ENCODE measurements around the gene ZNF366. TPM values are rescaled to one million over a fixed set of nuclear protein-coding genes. Genes with fewer than 3 reads are reported as not detected.

The ZNF366 gene
- total RNA-seq, 1 experiment from 2014 or later = not detected

DNA sequence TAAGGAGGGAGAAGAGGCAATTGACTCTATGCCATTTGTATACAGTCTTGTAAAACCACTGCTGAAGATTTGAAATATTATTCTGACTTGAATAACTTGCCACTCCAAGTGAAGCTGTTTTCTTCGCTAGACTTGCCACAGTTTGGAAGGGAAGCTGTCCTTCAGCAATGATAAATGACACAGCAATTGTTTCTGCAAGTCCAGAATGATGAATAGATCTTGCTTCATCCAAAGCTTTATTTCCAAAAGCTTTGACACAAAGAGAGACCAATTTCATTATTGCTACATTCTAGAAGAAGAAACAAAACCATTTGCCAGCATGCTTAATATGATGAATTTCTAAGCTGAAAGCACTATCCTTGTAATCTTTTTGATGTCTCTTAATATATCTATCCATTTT lies 73.7 kb downstream of the ZNF366 start (continued):
- TF ChIP-seq, protein P1, sequence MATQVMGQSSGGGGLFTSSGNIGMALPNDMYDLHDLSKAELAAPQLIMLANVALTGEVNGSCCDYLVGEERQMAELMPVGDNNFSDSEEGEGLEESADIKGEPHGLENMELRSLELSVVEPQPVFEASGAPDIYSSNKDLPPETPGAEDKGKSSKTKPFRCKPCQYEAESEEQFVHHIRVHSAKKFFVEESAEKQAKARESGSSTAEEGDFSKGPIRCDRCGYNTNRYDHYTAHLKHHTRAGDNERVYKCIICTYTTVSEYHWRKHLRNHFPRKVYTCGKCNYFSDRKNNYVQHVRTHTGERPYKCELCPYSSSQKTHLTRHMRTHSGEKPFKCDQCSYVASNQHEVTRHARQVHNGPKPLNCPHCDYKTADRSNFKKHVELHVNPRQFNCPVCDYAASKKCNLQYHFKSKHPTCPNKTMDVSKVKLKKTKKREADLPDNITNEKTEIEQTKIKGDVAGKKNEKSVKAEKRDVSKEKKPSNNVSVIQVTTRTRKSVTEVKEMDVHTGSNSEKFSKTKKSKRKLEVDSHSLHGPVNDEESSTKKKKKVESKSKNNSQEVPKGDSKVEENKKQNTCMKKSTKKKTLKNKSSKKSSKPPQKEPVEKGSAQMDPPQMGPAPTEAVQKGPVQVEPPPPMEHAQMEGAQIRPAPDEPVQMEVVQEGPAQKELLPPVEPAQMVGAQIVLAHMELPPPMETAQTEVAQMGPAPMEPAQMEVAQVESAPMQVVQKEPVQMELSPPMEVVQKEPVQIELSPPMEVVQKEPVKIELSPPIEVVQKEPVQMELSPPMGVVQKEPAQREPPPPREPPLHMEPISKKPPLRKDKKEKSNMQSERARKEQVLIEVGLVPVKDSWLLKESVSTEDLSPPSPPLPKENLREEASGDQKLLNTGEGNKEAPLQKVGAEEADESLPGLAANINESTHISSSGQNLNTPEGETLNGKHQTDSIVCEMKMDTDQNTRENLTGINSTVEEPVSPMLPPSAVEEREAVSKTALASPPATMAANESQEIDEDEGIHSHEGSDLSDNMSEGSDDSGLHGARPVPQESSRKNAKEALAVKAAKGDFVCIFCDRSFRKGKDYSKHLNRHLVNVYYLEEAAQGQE (IDR thresholded peaks at IDR 0.05; ENCODE audit: low read depth) = no peak
- no peak for TF ChIP-seq POLR2A (IDR thresholded peaks at IDR 0.05; ENCODE audit: borderline replicate concordance, extremely low read depth, insufficient read depth, insufficient read length)
- TF ChIP-seq FOSL1 (IDR thresholded peaks at IDR 0.05; ENCODE audit: low read depth) = no peak
- no peak for TF ChIP-seq CEBPB (IDR thresholded peaks at IDR 0.05; ENCODE audit: low read depth)
- no peak for TF ChIP-seq EZH2 (IDR thresholded peaks at IDR 0.05)
- TF ChIP-seq ZFX (IDR thresholded peaks at IDR 0.05) = no peak
- TF ChIP-seq, protein P2, sequence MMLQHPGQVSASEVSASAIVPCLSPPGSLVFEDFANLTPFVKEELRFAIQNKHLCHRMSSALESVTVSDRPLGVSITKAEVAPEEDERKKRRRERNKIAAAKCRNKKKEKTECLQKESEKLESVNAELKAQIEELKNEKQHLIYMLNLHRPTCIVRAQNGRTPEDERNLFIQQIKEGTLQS (IDR thresholded peaks at IDR 0.05) = no peak

DNA sequence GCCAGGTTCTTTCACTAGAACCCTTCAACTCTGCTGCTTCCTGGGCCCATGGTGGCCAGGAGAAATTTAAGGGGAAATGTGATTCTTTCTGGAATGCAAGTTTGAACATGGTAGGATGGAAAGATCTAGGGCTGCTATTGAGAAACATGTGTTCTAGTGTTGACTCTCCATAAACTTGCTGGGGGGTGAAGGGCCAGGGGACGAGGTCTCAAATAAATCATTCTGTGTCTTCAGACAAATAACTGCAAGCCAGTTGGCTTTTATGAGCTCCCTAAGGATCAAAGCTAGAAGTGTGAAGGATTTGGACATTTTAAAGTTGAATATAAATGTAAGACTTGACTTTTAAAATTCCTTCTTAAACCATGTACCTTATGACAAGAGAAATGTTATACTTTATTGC lies 78.5 kb downstream of the ZNF366 start:
- Histone ChIP-seq H3K4me1 (ENCODE audit: control insufficient read depth in 1 of 2, insufficient read depth in 2 of 2, low read length in 2 of 2) (no peaks in the 10 kb centered on the region), H3K79me2 (ENCODE audit: insufficient read depth, low read length) (no peaks in the 10 kb centered on the region), H3K36me3 (ENCODE audit: control insufficient read depth in 1 of 2, insufficient read depth in 2 of 2, low read length in 2 of 2) (no peaks in the 10 kb centered on the region), H3K9me3 (ENCODE audit: control insufficient read depth in 1 of 2, insufficient read depth in 1 of 2, low read depth in 1 of 2, low read length in 2 of 2) (no peaks in the 10 kb centered on the region), H2AFZ (ENCODE audit: low read depth, low read length, poor library complexity, severe bottlenecking) (no peak overlapping the region), H3K9ac (ENCODE audit: low read length) (no peak overlapping the region), H3K4me2 (ENCODE audit: low read length) (no peak overlapping the region), H3K9me2 (ENCODE audit: insufficient read depth) (no peaks in the 10 kb centered on the region), H3K27me3 (ENCODE audit: insufficient read depth, low read length) (0 out of 2 replicates have a peak, but pooled peaks cover 5% of the 10 kb centered on the region), H3K4me3 (replicated peaks in 1 of 2; ENCODE audit: low read depth in 1 of 2, low read length in 2 of 2) (no peak overlapping the region), H3K27ac (ENCODE audit: low read depth, low read length) (no peak overlapping the region), H4K20me1 (ENCODE audit: insufficient read depth) (no peaks in the 10 kb centered on the region)
- ATAC-seq = no peak
- intact Hi-C loops (cut with micrococcal nuclease) = no loop called here
- ChIA-PET CTCF (no interaction called here), POLR2A (no interaction called here), RAD21 (ENCODE audit: low non-redundant PET in 1 of 2, low total read pairs in 2 of 2, uncharacterized antibody in 2 of 2, unreplicated experiment in 2 of 2) (no interaction called here)
- no peak for DNase-seq (ENCODE audit: low read depth, low spot score)
- BruUV-seq (replicated peaks) = no TSS peak
- TF ChIP-seq, protein P3, sequence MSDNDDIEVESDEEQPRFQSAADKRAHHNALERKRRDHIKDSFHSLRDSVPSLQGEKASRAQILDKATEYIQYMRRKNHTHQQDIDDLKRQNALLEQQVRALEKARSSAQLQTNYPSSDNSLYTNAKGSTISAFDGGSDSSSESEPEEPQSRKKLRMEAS (IDR thresholded peaks at IDR 0.05) = no peak
- no peak for TF ChIP-seq ELF1 (IDR thresholded peaks at IDR 0.05; ENCODE audit: borderline replicate concordance, low read depth)
- no peak for TF ChIP-seq EZH2phosphoT487 (IDR thresholded peaks at IDR 0.05; ENCODE audit: borderline replicate concordance)
- TF ChIP-seq, protein P1 (IDR thresholded peaks at IDR 0.05; ENCODE audit: low read depth) = no peak
- TF ChIP-seq SIN3A (IDR thresholded peaks at IDR 0.05; ENCODE audit: low read depth) = no peak
- TF ChIP-seq EZH2 (IDR thresholded peaks at IDR 0.05) = no peak
- no peak for TF ChIP-seq CBX3 (IDR thresholded peaks at IDR 0.05; ENCODE audit: low read depth)
- no peak for TF ChIP-seq JUND (IDR thresholded peaks at IDR 0.05)
- no peak for TF ChIP-seq SP1 (IDR thresholded peaks at IDR 0.05; ENCODE audit: low read depth)
- TF ChIP-seq ZFX (IDR thresholded peaks at IDR 0.05) = no peak
- TF ChIP-seq YY1 (IDR thresholded peaks at IDR 0.05; ENCODE audit: extremely low read depth, insufficient replicate concordance, low read depth, low read length) = no peak
- TF ChIP-seq RAD21 (IDR thresholded peaks at IDR 0.05; ENCODE audit: low read depth) = no peak
- TF ChIP-seq FOSL1 (IDR thresholded peaks at IDR 0.05; ENCODE audit: low read depth) = no peak
- no peak for TF ChIP-seq TCF7L2 (IDR thresholded peaks at IDR 0.05; ENCODE audit: borderline replicate concordance, extremely low read depth, insufficient read depth, insufficient read length)
